Gastroesophageal sphincter (tissue), 3 donors: ENCODE measurements around the gene CLEC4G.

Experiments
- CTCF ChIP-seq, 4 experiments: fragments of 200-600 bp in 2 of 4; fragments of 450-650 bp in 2 of 4; sonication (generic) in 1 of 4; IDR thresholded peaks; one replicate each; pipeline ENCODE4 v1.5.1; 2017 to 2019; ENCODE audit warnings: antibody characterized with exemption in 4 of 4, mild to moderate bottlenecking in 2 of 4, moderate library complexity in 2 of 4
- EP300 ChIP-seq: sonication (generic); formaldehyde crosslinking; IDR thresholded peaks from one replicate; pipeline ENCODE4 v1.6.1; 2017; ENCODE audit warnings: antibody characterized with exemption, mild to moderate bottlenecking
- POLR2A ChIP-seq, 2 donors: fragments of 450-650 bp; IDR thresholded peaks; one replicate each; pipeline ENCODE4 v1.6.1; 2017; ENCODE audit warnings: antibody characterized with exemption in 2 of 2, mild to moderate bottlenecking in 2 of 2, moderate library complexity in 1 of 2
- POLR2AphosphoS5 ChIP-seq: sonication (generic); formaldehyde crosslinking; IDR thresholded peaks from one replicate; pipeline ENCODE4 v1.6.1; 2017; ENCODE audit warnings: antibody characterized with exemption

- TF ChIP-seq CTCF (IDR thresholded peaks at IDR 0.05): no peak
- no peak for TF ChIP-seq POLR2AphosphoS5
- no peak for TF ChIP-seq POLR2A (IDR thresholded peaks at IDR 0.05)
- no peak for TF ChIP-seq EP300
These were observed 43.9 kb upstream of the CLEC4G start for GRCh38 chr19:7775761-7776160.
